Psoas muscle (tissue), 7 donors: ENCODE data around the gene INHA. TPM values are rescaled to one million over a fixed set of nuclear protein-coding genes. Genes with fewer than 3 reads are reported as not detected.

Experiments
- polyA plus RNA-seq, 3 donors: library from polyadenylated mRNA; stranded (reverse); fragments of 200-250 nt; gene quantifications; one replicate each; pipeline ENCODE4 v1.2.3, GENCODE V29; 2013
- total RNA-seq, 4 donors: library from RNA; stranded (reverse); fragmentation: NEBNext Ultra II Directional in 2 of 4; extraction: Animal tissue kit (Norgen Biotek cat#: 25700) in 2 of 4; gene quantifications; one replicate each; pipeline versions ENCODE4 v1.2.1 to v1.2.4, GENCODE V29; 2021 to 2023
- donor health status: healthy with polysubstance abuse.
- donor health status: DM: no; HTN: no; CAD: no; lungs with moderate emphysema.
- donor health status: Bipolar disorder and iron deficiency.
- donor health status: healthy.
- donor health status: DM: no; HTN: no; CAD: no.
- donor health status: DM: no; HTN: no; CAD: no.
- donor health status: DM: yes; HTN: yes; CAD: no.

INHA gene
- total and polyA plus RNA-seq, 7 donors = 0.10 to 1.2 (median 0.23) TPM; not detected in 2

Other genes with a start within 250 kb of the INHA start
- gene RESP18, start 239.6 kb upstream of the INHA start, total RNA-seq = not detected
- not detected for gene RESP18, start 239.6 kb upstream of the INHA start, polyA plus RNA-seq
- 10 to 100 TPM; 60.9 to 88.3 (median 63.9) TPM for gene DNPEP, start 184.4 kb upstream of the INHA start, total RNA-seq
- gene DNPEP, start 184.4 kb upstream of the INHA start, polyA plus RNA-seq = 10 to 100 TPM; 46.7 to 93.1 (median 68.7) TPM
- gene DES, start 153.9 kb upstream of the INHA start, total RNA-seq = over 10,000 TPM; 12,653 to 14,820 (median 13,821) TPM
- gene DES, start 153.9 kb upstream of the INHA start, polyA plus RNA-seq = over 10,000 TPM in 2 of 3 donors, 1,000 to 10,000 TPM in 1; 8,143 to 13,925 (median 13,727) TPM
- 100 to 1,000 TPM; 239 to 419 (median 304) TPM for gene SPEG, start 137.5 kb upstream of the INHA start, total RNA-seq
- 100 to 1,000 TPM in 2 of 3 donors, 10 to 100 TPM in 1; 34.8 to 190 (median 133) TPM for gene SPEG, start 137.5 kb upstream of the INHA start, polyA plus RNA-seq
- gene GMPPA, start 73.4 kb upstream of the INHA start, total RNA-seq = 10 to 100 TPM; 14.4 to 23.4 (median 18.2) TPM
- 10 to 100 TPM; 20.0 to 33.8 (median 26.9) TPM for gene GMPPA, start 73.4 kb upstream of the INHA start, polyA plus RNA-seq
- gene ASIC4, start 57.8 kb upstream of the INHA start, total RNA-seq = under 1 TPM in 2 of 4 donors, not detected in 2; 0.30 to 0.34 TPM
- gene ASIC4, start 57.8 kb upstream of the INHA start, polyA plus RNA-seq = under 1 TPM in 2 of 3 donors, not detected in 1; 0.03 to 0.23 TPM
- 10 to 100 TPM; 11.9 to 14.2 (median 13.1) TPM for gene CHPF, start 28.5 kb upstream of the INHA start, total RNA-seq
- gene CHPF, start 28.5 kb upstream of the INHA start, polyA plus RNA-seq = 10 to 100 TPM in 1 of 3 donors, 1 to 10 TPM in 2; 8.4 to 13.0 (median 9.0) TPM
- gene TMEM198, start 28.3 kb upstream of the INHA start, total RNA-seq = 1 to 10 TPM in 3 of 4 donors, under 1 TPM in 1; 0.88 to 3.1 (median 2.0) TPM
- gene TMEM198, start 28.3 kb upstream of the INHA start, polyA plus RNA-seq = 1 to 10 TPM in 2 of 3 donors, under 1 TPM in 1; 0.61 to 3.7 (median 2.3) TPM
- 100 to 1,000 TPM in 1 of 4 donors, 10 to 100 TPM in 3; 38.7 to 134 (median 68.0) TPM for gene OBSL1, start 771 bp upstream of the INHA start, total RNA-seq
- 10 to 100 TPM; 10.3 to 35.9 (median 22.1) TPM for gene OBSL1, start 771 bp upstream of the INHA start, polyA plus RNA-seq
- 10 to 100 TPM in 2 of 4 donors, 1 to 10 TPM in 2; 5.5 to 12.8 (median 10.3) TPM for gene STK11IP, start 25.5 kb downstream of the INHA start, total RNA-seq
- gene STK11IP, start 25.5 kb downstream of the INHA start, polyA plus RNA-seq = 10 to 100 TPM in 1 of 3 donors, 1 to 10 TPM in 2; 6.5 to 13.3 (median 8.6) TPM
- 1 to 10 TPM in 1 of 4 donors, under 1 TPM in 3; 0.50 to 1.4 (median 0.78) TPM for gene SLC4A3, start 55.3 kb downstream of the INHA start, total RNA-seq
- under 1 TPM; 0.40 to 0.60 (median 0.48) TPM for gene SLC4A3, start 55.3 kb downstream of the INHA start, polyA plus RNA-seq